Measurements from ENCODE around the gene MXD1.

MXD1 gene

DNA sequence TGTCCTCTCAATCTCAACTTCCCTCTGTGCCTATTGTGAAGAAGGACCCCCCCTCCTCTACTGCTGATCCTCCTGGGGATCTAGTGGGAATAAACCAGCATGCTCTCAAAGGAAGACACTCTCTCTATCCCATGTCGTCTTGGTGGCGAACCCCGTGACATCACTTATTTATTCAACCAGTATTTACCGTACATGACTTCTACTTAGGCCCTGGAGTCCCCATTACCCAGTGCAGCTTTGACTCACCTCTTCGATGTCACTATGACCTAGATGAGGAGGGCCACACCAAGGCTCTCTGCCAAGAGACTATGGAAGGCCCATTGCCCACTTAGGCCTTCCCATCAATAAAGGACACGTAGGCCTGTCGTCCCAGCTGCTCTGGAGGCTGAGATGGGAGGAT lies 29.8 kb downstream of the MXD1 start:
- Histone ChIP-seq H3K9ac (ENCODE audit: low read length) (no peak overlapping the region), H3K4me2 (ENCODE audit: low read length) (no peak overlapping the region), H3K79me1 (ENCODE audit: low read length) (peaks cover 2% of the 10 kb centered on the region), H3K4me1 (ENCODE audit: control insufficient read depth in 1 of 2, insufficient read depth in 2 of 2, low read length in 2 of 2) (peaks cover 15 to 17% of the 10 kb centered on the region in 2 experiments), H3K79me2 (ENCODE audit: control insufficient read depth, insufficient read depth, low read length, poor library complexity) (no peaks in the 10 kb centered on the region), H4K91ac (ENCODE audit: low read depth, low read length) (no peak overlapping the region), H2BK5ac (ENCODE audit: low read depth, low read length, poor library complexity) (no peak overlapping the region), H2BK120ac (ENCODE audit: insufficient read depth, low read length, poor library complexity) (no peak overlapping the region), H4K8ac (ENCODE audit: low read depth, low read length) (no peak overlapping the region), H3K4me3 (ENCODE audit: low read depth, low read length) (no peak overlapping the region), H4K12ac (ENCODE audit: low read depth, low read length) (no peak overlapping the region), H2BK12ac (ENCODE audit: low read length) (no peak overlapping the region), H3K27me3 (ENCODE audit: insufficient read depth, low read length) (no peaks in the 10 kb centered on the region), H2AFZ (ENCODE audit: insufficient read depth, low read length, poor library complexity) (no peak overlapping the region), H3K27ac (ENCODE audit: low read depth, low read length) (no peak overlapping the region), H2AK5ac (ENCODE audit: low read length) (no peak overlapping the region), H3K36me3 (ENCODE audit: control insufficient read depth in 1 of 2, insufficient read depth in 2 of 2, low read length in 2 of 2) (peaks cover 2% of the 10 kb centered on the region in 2 experiments), H3K9me3 (ENCODE audit: insufficient read depth, low read depth, low read length) (no peaks in the 10 kb centered on the region), H3K23ac (ENCODE audit: low read length) (no peak overlapping the region), H3K18ac (ENCODE audit: low read length) (no peak overlapping the region), H3K14ac (ENCODE audit: low read length) (no peak overlapping the region), H3K4ac (ENCODE audit: low read depth, low read length) (no peak overlapping the region)
- no CpG with 5 or more reads among the region's 7 CpGs for WGBS (ENCODE audit: extremely low coverage, insufficient coverage, insufficient read length)
- DNase-seq, result no peak

DNA sequence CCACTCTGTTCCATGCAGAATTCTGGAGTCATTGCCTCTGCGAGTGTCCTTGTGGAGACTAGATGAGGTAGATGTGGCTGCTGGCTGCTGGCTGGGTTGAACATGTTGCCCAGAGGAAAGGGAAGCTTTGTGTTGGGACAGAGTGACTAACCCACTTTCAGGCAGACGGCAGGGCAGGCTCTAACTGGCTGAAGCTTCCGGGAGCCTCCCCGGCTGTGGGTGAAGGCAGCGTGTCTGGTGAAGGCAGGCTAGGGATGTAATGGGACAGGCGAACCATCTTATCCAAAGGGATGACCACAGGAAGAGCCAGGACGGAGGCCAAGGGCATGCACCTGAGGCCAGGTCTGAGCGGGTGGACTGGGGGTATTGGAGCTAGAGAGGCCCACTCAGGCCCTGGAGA lies 30.5 kb downstream of the MXD1 start:
- no CpG with 5 or more reads among the region's 8 CpGs for WGBS (ENCODE audit: extremely low coverage, insufficient coverage, insufficient read length)
- peak overlapping the region; percentile 25 for H2BK120ac ChIP-seq (ENCODE audit: insufficient read depth, low read length, poor library complexity)

DNA sequence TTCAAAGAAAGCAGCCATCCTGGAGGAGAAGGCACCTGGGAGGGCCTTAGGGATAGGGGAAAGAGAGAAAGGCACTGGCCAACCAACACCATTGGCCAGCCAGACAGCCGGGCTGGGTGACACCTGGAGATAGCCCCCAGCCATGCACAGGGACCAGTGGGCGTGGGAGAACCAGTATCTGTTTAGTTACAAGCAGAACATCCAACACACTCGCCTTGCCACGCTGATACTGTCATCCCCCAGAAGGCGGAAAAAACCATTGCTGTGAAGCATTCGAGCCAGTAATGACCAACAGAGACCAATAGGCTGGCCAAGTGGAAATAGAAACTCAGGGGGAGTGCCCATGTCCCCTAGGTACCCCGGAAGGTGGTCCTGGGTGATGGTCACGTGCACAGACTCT lies 31.0 kb downstream of the MXD1 start:
- Histone ChIP-seq H3K36me3 (ENCODE audit: control insufficient read depth in 1 of 2, insufficient read depth in 2 of 2, low read length in 2 of 2) (no peaks in the 10 kb centered on the region), H3K23ac (ENCODE audit: low read length) (no peak overlapping the region), H4K91ac (ENCODE audit: low read depth, low read length) (no peak overlapping the region), H3K18ac (ENCODE audit: low read length) (no peak overlapping the region), H3K4me1 (ENCODE audit: control insufficient read depth in 1 of 2, insufficient read depth in 2 of 2, low read length in 2 of 2) (peaks cover 15 to 17% of the 10 kb centered on the region in 2 experiments), H3K9me3 (ENCODE audit: insufficient read depth, low read depth, low read length) (no peaks in the 10 kb centered on the region), H2BK120ac (ENCODE audit: insufficient read depth, low read length, poor library complexity) (no peak overlapping the region), H4K8ac (ENCODE audit: low read depth, low read length) (no peak overlapping the region), H3K9ac (ENCODE audit: low read length) (no peak overlapping the region), H3K4ac (ENCODE audit: low read depth, low read length) (no peak overlapping the region), H2AFZ (ENCODE audit: insufficient read depth, low read length, poor library complexity) (no peak overlapping the region), H3K79me1 (ENCODE audit: low read length) (peaks cover 2% of the 10 kb centered on the region), H2BK12ac (ENCODE audit: low read length) (no peak overlapping the region), H2BK5ac (ENCODE audit: low read depth, low read length, poor library complexity) (no peak overlapping the region), H3K27me3 (ENCODE audit: insufficient read depth, low read length) (no peaks in the 10 kb centered on the region), H3K4me3 (ENCODE audit: low read depth, low read length) (no peak overlapping the region), H4K12ac (ENCODE audit: low read depth, low read length) (no peak overlapping the region), H3K14ac (ENCODE audit: low read length) (no peak overlapping the region), H3K27ac (ENCODE audit: low read depth, low read length) (no peak overlapping the region), H3K79me2 (ENCODE audit: control insufficient read depth, insufficient read depth, low read length, poor library complexity) (no peaks in the 10 kb centered on the region), H3K4me2 (ENCODE audit: low read length) (no peak overlapping the region), H2AK5ac (ENCODE audit: low read length) (no peak overlapping the region)
- no peak for DNase-seq
- WGBS (ENCODE audit: extremely low coverage, insufficient coverage, insufficient read length), result no CpG with 5 or more reads among the region's 8 CpGs

More for the DNA sequence above, 30.5 kb downstream of the MXD1 start:
- no peak overlapping the region for H3K9ac ChIP-seq (ENCODE audit: low read length)
- H3K79me1 ChIP-seq (ENCODE audit: low read length), result peaks cover 2% of the 10 kb centered on the region
- H4K91ac ChIP-seq (ENCODE audit: low read depth, low read length), result no peak overlapping the region
- H3K79me2 ChIP-seq (ENCODE audit: control insufficient read depth, insufficient read depth, low read length, poor library complexity), result no peaks in the 10 kb centered on the region
- DNase-seq, result peak in 1 of 2 donors; percentile 35
- no peaks in the 10 kb centered on the region for H3K9me3 ChIP-seq (ENCODE audit: insufficient read depth, low read depth, low read length)
- H3K4me3 ChIP-seq (ENCODE audit: low read depth, low read length), result no peak overlapping the region
- H3K4ac ChIP-seq (ENCODE audit: low read depth, low read length), result no peak overlapping the region
- H2BK12ac ChIP-seq (ENCODE audit: low read length), result peak overlapping the region; percentile 42
- no peaks in the 10 kb centered on the region for H3K27me3 ChIP-seq (ENCODE audit: insufficient read depth, low read length)
- H3K23ac ChIP-seq (ENCODE audit: low read length), result no peak overlapping the region
- peak overlapping the region; percentile 42 for H4K8ac ChIP-seq (ENCODE audit: low read depth, low read length)
- no peak overlapping the region for H3K27ac ChIP-seq (ENCODE audit: low read depth, low read length)
- H3K4me1 ChIP-seq (ENCODE audit: control insufficient read depth in 1 of 2, insufficient read depth in 2 of 2, low read length in 2 of 2), result peaks cover 15 to 17% of the 10 kb centered on the region in 2 experiments
- H3K14ac ChIP-seq (ENCODE audit: low read length), result no peak overlapping the region
- peaks cover 2% of the 10 kb centered on the region in 2 experiments for H3K36me3 ChIP-seq (ENCODE audit: control insufficient read depth in 1 of 2, insufficient read depth in 2 of 2, low read length in 2 of 2)
- no peak overlapping the region for H2BK5ac ChIP-seq (ENCODE audit: low read depth, low read length, poor library complexity)
- H3K18ac ChIP-seq (ENCODE audit: low read length), result no peak overlapping the region
- H3K4me2 ChIP-seq (ENCODE audit: low read length), result no peak overlapping the region
- H2AFZ ChIP-seq (ENCODE audit: insufficient read depth, low read length, poor library complexity), result no peak overlapping the region
- H2AK5ac ChIP-seq (ENCODE audit: low read length), result no peak overlapping the region
- H4K12ac ChIP-seq (ENCODE audit: low read depth, low read length), result no peak overlapping the region

DNA sequence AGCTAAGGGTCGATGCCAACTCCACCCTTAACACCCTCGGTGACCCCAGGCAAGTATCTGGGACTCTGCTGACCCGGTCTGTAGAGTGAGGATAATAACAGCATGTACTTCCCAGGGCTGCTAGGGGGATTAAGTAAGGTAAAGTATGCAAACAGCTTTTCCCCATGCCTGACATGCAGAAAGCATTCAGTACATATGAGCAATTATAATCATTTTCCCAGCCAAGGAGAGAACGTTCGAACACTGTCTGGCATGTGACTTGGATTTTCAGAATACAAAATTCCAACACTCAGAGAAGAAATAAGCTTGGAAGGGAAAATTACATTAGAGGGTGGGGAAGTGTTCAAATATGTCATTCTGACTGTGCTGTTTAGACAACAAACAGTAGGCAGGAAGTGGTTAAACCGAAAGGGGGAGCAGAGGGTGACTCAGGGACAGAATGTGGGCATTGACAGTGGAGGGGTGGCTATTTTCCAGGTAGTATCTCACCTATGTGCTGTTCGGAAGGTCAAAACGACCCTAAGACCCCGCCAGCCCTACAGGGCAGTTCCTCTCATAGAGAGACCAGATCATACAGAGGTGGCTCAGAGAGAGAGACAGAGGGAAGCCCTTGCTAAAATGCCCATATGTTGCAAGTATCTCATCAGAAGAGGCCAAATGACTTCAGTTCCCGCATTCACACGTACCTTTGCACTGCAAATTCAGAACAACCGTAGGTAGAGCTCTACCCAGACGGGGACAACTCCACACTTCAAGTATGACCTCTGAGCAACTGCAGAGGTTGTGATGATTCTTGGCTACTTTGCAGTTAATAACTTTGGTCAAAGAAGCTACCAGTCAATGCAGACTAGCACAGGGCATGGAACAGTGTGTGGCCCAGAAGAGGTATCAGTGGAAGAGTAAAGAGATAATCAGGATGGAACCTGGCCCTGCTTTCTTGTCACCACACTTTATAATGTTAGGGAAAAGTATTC lies 31.7 kb downstream of the MXD1 start:
- no peak overlapping the region for H4K8ac ChIP-seq (ENCODE audit: low read depth, low read length)
- H3K4me3 ChIP-seq (ENCODE audit: low read depth, low read length), result no peak overlapping the region
- peak in 1 of 2 donors; percentile 63 for DNase-seq
- H3K14ac ChIP-seq (ENCODE audit: low read length), result no peak overlapping the region
- no peak overlapping the region for H4K91ac ChIP-seq (ENCODE audit: low read depth, low read length)
- H2AFZ ChIP-seq (ENCODE audit: insufficient read depth, low read length, poor library complexity), result no peak overlapping the region
- H3K79me1 ChIP-seq (ENCODE audit: low read length), result peaks cover 2% of the 10 kb centered on the region
- no peak overlapping the region for H4K12ac ChIP-seq (ENCODE audit: low read depth, low read length)
- no peak overlapping the region for H3K4me2 ChIP-seq (ENCODE audit: low read length)
- no peak overlapping the region for H3K23ac ChIP-seq (ENCODE audit: low read length)
- H3K27me3 ChIP-seq (ENCODE audit: insufficient read depth, low read length), result no peaks in the 10 kb centered on the region
- no CpG with 5 or more reads among the region's 13 CpGs for WGBS (ENCODE audit: extremely low coverage, insufficient coverage, insufficient read length)
- peaks cover 15 to 17% of the 10 kb centered on the region in 2 experiments for H3K4me1 ChIP-seq (ENCODE audit: control insufficient read depth in 1 of 2, insufficient read depth in 2 of 2, low read length in 2 of 2)
- no peak overlapping the region for H2AK5ac ChIP-seq (ENCODE audit: low read length)
- H3K9ac ChIP-seq (ENCODE audit: low read length), result no peak overlapping the region
- no peak overlapping the region for H3K18ac ChIP-seq (ENCODE audit: low read length)
- H3K79me2 ChIP-seq (ENCODE audit: control insufficient read depth, insufficient read depth, low read length, poor library complexity), result no peaks in the 10 kb centered on the region
- no peaks in the 10 kb centered on the region for H3K9me3 ChIP-seq (ENCODE audit: insufficient read depth, low read depth, low read length)
- no peak overlapping the region for H2BK120ac ChIP-seq (ENCODE audit: insufficient read depth, low read length, poor library complexity)
- no peak overlapping the region for H2BK12ac ChIP-seq (ENCODE audit: low read length)
- no peak overlapping the region for H2BK5ac ChIP-seq (ENCODE audit: low read depth, low read length, poor library complexity)
- H3K4ac ChIP-seq (ENCODE audit: low read depth, low read length), result no peak overlapping the region
- no peaks in the 10 kb centered on the region for H3K36me3 ChIP-seq (ENCODE audit: control insufficient read depth in 1 of 2, insufficient read depth in 2 of 2, low read length in 2 of 2)
- no peak overlapping the region for H3K27ac ChIP-seq (ENCODE audit: low read depth, low read length)

Data from trophoblast cell (in vitro differentiated cells and primary cell).